LNCaP clone FGC (cell line): Measurements from ENCODE around the gene EMC1.
"Not testable (repeated sequence)": the region's sequence is repeated elsewhere in the genome, so short reads cannot be mapped to it uniquely, and the experiment has no call there.

ENCODE experiments used
- DNase-seq: peaks from one replicate; pipeline ENCODE4 v3.0.0-alpha.2; 2011; ENCODE audit warnings: low read depth
- H3K4me3 ChIP-seq: 2 replicates; pipeline ENCODE4 v1.5.1; 2011; ENCODE audit warnings: mild to moderate bottlenecking, low read depth, low read length, control low read depth
- TF ChIP-seq, protein P1 (sequence below): IDR thresholded peaks from 2 replicates; pipeline ENCODE4 v1.5.1; 2012; ENCODE audit warnings: mild to moderate bottlenecking; ENCODE audit not compliant: control insufficient read depth, insufficient read depth; ENCODE audit errors: extremely low read depth

EMC1 gene

DNA sequence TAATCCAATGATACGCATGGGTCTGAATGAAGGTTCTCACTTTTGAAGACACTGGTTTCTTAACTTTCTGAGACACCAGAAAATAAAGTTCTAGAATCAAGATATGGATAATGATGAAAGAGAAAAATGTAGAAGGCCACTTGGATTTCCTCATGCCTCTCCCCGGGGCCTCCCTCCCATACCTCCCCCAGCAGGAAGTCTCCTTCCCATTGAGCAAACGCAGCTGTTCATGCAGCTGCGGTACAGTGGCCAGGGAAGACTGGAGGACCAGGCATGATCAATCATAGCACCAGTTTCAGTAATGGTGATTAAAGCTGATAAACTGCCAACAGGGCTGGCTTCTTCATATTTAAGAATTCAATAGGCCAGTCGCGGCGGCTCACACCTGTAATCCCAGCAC, 30.3 kb downstream of the EMC1 start:
- H3K4me3 ChIP-seq = no peak overlapping the region
- TF ChIP-seq, protein P1, sequence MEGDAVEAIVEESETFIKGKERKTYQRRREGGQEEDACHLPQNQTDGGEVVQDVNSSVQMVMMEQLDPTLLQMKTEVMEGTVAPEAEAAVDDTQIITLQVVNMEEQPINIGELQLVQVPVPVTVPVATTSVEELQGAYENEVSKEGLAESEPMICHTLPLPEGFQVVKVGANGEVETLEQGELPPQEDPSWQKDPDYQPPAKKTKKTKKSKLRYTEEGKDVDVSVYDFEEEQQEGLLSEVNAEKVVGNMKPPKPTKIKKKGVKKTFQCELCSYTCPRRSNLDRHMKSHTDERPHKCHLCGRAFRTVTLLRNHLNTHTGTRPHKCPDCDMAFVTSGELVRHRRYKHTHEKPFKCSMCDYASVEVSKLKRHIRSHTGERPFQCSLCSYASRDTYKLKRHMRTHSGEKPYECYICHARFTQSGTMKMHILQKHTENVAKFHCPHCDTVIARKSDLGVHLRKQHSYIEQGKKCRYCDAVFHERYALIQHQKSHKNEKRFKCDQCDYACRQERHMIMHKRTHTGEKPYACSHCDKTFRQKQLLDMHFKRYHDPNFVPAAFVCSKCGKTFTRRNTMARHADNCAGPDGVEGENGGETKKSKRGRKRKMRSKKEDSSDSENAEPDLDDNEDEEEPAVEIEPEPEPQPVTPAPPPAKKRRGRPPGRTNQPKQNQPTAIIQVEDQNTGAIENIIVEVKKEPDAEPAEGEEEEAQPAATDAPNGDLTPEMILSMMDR = no peak
- DNase-seq = no peak

- no peak overlapping the region for H3K4me3 ChIP-seq
- TF ChIP-seq, protein P1 = no peak
- DNase-seq = no peak
Observed at GRCh38 chr1:19220080-19220846, 31.1 kb downstream of the EMC1 start.

DNA sequence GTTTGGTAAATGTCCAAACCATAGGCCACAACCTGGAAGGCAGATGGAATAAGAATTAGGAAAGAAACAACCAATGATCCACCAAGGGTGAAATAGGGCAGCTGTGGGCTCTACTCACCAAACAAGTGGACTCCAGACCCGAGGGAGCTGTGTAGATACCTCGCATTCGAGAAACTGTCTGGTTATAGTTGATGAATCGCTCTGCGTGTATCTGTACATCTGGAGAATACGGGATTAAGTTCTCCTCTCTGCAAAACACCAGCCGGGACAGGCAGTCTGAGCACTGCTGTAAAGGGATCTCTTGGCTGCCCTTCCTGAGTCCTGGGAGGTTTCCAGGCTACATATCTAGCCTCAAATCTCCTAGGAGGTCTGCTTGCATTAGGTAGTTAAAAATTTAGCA, 31.9 kb downstream of the EMC1 start:
- no peak for DNase-seq
- TF ChIP-seq, protein P1 = no peak
- no peak overlapping the region for H3K4me3 ChIP-seq

GRCh38 chr1:19216585-19216984, 34.7 kb downstream of the EMC1 start:
- not testable (repeated sequence) for H3K4me3 ChIP-seq, DNase-seq

DNA sequence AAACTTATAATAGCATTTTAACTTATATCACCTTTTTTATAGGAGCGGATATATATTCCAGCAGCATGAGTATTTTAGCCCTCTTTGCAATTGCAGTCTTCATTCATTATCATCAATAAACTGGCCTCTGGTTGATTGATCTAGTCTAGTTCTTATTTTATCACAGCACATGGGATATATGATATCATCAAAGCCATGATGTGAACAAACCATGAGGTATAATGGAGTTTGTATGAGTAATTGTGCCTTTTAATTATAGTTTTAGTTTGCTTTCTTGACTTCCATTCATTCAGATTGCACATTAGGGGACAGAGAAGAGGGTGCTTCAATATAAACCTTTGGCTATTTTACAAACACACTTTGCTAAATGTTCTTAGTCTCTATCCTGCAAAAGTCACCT, 37.7 kb downstream of the EMC1 start:
- no peak overlapping the region for H3K4me3 ChIP-seq
- TF ChIP-seq, protein P1 = no peak
- no peak for DNase-seq

- TF ChIP-seq, protein P1 = no peak
- no peak overlapping the region for H3K4me3 ChIP-seq
- no peak for DNase-seq
Observed at GRCh38 chr1:19212167-19212566, 39.2 kb downstream of the EMC1 start.

GRCh38 chr1:19210772-19211549, 40.4 kb downstream of the EMC1 start:
- DNase-seq = no peak
- peak overlapping the region; percentile 81 for H3K4me3 ChIP-seq
- TF ChIP-seq, protein P1 = no peak
